Right cardiac atrium (tissue), 5 donors: Measurements from ENCODE around the gene FMNL1. TPM values are rescaled to one million over a fixed set of nuclear protein-coding genes. Genes with fewer than 3 reads are reported as not detected.

Experiments
- ATAC-seq, 2 donors: fragments of 200-7000 bp; cut with Tn5 transposase; one replicate each; pipeline versions ENCODE4 v1.8.0 to v1.9.1; 2020; ENCODE audit warnings: moderate library complexity in 2 of 2, mild to moderate bottlenecking in 1 of 2
- DNase-seq, 3 donors: peaks; one replicate each; pipeline ENCODE4 v3.0.0-alpha.2; 2020
- H3K27ac ChIP-seq: one replicate; pipeline ENCODE4 v1.5.1; 2013; ENCODE audit warnings: mild to moderate bottlenecking, low read length, control low read depth, moderate library complexity
- H3K27me3 ChIP-seq: one replicate; pipeline ENCODE4 v1.6.1; 2013; ENCODE audit not compliant: control insufficient read depth, insufficient read depth
- H3K4me1 ChIP-seq: one replicate; pipeline ENCODE4 v1.6.1; 2013; ENCODE audit warnings: low read length; ENCODE audit not compliant: control insufficient read depth, insufficient read depth
- H3K4me3 ChIP-seq: one replicate; pipeline ENCODE4 v1.5.1; 2013; ENCODE audit warnings: low read length, control low read depth
- H3K9me3 ChIP-seq: one replicate; pipeline ENCODE4 v1.6.1; 2013; ENCODE audit warnings: low read length; ENCODE audit not compliant: control insufficient read depth
- WGBS: extraction: QIAGEN DNeasy Blood & Tissue Kit; methylation state at CpG from one replicate; pipeline ENCODE4 v1.1.7; 2013; 5-methylcytosine and 5-hydroxymethylcytosine counted together
- intact Hi-C, 4 donors: fragments of 100-400 bp; cut with DNase I; formaldehyde crosslinking; loops; one replicate each; pipeline versions ENCODE4 v1.11.0 to v1.14.0; 2022 to 2023
- polyA plus RNA-seq: library from polyadenylated mRNA; stranded (reverse); fragments of 200-250 nt; gene quantifications from one replicate; pipeline ENCODE4 v1.2.3, GENCODE V29; 2013
- total RNA-seq, 4 donors: library from RNA; stranded (reverse); fragmentation: NEBNext Ultra II Directional; extraction: Animal tissue kit (Norgen Biotek cat#: 25700); gene quantifications; one replicate each; pipeline ENCODE4 v1.2.1, GENCODE V29; 2021
- donor health status: healthy with polysubstance abuse.
- donor health status: DM: no; HTN: yes; CAD: no.
- donor health status: DM: no; HTN: no; CAD: no.
- donor health status: DM: no; HTN: yes; CAD: no; lungs with severe emphysema.
- donor health status: DM: yes; HTN: yes; CAD: no.

The FMNL1 gene
- total and polyA plus RNA-seq, 5 donors, result 10.5 to 17.0 (median 13.0) TPM

DNA sequence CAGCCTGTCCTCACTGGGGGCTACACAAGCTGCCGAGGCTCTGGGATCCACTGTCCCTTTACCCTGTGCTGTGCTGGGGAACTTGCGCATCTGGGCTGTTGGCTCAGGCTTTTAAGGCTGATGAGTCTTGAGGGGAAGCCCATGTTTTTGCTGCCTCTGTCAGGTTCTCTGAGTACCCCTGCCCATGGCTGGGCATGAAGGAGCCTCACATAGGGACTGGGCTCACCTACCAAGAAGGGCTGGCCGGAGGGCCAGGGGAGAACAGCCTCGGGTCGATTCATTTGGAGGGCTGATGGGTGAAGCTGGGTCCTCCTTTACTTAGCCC is 14.6 kb downstream of the FMNL1 start:
- no peaks in the 10 kb centered on the region for H3K9me3 ChIP-seq
- WGBS, result 88% methylated on average over 5 of the region's 5 CpGs
- H3K4me3 ChIP-seq, result no peak overlapping the region
- no peak overlapping the region for H3K27ac ChIP-seq
- DNase-seq, result no peak
- intact Hi-C loops, result no loop called here
- no peak for ATAC-seq
- H3K27me3 ChIP-seq, result no peaks in the 10 kb centered on the region
- no peaks in the 10 kb centered on the region for H3K4me1 ChIP-seq

DNA sequence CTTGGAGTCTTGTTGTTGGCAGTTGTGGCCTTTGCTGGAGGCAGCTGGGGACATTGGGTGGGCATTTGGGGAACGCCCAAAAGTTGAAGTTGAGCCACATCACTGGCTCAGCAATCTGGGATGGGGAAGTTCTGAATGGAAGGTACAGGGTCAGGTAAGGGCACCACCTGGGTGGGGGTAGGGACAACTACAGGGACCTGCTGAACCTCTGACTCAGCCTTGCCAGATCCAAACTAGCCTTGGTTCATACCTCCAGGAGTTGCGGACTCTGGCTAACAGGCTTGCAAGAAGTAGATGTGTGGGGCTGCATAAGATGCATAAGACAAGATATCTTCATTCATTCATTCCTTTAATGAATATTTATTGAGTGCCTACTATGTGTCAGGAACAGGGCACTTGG is 16.0 kb downstream of the FMNL1 start:
- Histone ChIP-seq H3K4me1 (no peaks in the 10 kb centered on the region), H3K27ac (no peak overlapping the region), H3K4me3 (no peak overlapping the region), H3K27me3 (no peaks in the 10 kb centered on the region), H3K9me3 (no peaks in the 10 kb centered on the region)
- ATAC-seq (no peak), DNase-seq (no peak)
- intact Hi-C loops, result no loop called here
- 98% methylated on average over 2 of the region's 2 CpGs for WGBS

DNA sequence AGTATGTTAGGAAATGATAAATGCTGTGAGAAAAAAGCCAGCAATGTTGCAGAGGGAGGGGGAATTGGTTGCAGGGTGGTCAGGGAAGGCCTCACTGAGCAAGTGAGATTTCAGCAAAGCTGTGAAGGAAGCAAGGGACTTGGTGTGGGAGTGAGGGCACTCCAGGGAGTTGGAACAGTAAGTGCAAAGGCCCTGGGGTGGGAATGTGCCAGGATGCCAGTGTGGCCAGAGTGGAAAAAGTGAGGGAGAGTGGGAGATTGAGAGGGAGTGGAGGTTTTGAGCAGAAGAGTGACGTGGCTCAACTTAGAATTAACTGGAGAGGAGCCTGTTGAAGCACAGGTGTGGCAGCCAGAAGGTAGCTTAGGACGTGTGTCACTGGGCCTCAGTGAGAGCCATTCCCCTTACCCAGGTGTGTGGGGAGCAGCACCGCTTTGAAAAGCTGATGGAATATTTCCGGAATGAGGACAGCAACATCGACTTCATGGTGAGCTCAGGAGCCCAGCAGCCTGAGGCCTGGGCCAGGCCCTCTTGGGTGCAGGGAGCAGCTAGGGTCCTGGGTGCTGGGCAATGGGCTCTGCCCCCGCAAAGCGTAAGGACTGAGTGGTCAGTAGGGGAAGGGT is 16.6 kb downstream of the FMNL1 start:
- no peaks in the 10 kb centered on the region for H3K27me3 ChIP-seq

DNA sequence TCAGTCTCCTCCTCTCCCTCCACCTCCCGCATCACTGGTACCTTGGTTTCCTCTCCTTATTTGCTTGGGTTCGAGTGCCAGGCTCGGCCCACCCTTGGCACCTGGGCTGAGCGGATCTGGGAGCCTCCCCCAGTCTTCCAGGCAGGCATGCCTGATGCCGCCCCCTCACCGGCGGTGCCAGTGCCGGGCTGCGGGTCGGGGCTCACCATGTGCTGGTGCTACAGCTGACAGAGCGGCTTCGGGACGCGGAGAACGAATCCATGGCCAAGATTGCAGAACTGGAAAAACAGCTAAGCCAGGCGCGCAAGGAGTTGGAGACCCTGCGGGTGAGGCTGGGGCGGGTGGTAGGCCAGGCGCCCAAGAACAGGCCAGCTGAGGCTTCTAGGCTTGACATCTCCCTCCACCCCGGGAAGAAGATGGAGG is 19.2 kb downstream of the FMNL1 start:
- intact Hi-C loops, result no loop called here
- Histone ChIP-seq H3K27ac (no peak overlapping the region), H3K27me3 (no peaks in the 10 kb centered on the region), H3K9me3 (no peaks in the 10 kb centered on the region), H3K4me3 (no peak overlapping the region), H3K4me1 (no peaks in the 10 kb centered on the region)
- WGBS, result 57% methylated on average over 21 of the region's 21 CpGs
- DNase-seq (peak in 1 of 3 donors; percentile 57), ATAC-seq (no peak)

More for the DNA sequence above, 16.6 kb downstream of the FMNL1 start:
- H3K27ac ChIP-seq, result no peak overlapping the region
- 95% methylated on average over 7 of the region's 7 CpGs for WGBS
- no peaks in the 10 kb centered on the region for H3K9me3 ChIP-seq
- ATAC-seq, result no peak
- intact Hi-C loops, result no loop called here
- H3K4me3 ChIP-seq, result no peak overlapping the region
- no peak for DNase-seq
- H3K4me1 ChIP-seq, result no peaks in the 10 kb centered on the region

DNA sequence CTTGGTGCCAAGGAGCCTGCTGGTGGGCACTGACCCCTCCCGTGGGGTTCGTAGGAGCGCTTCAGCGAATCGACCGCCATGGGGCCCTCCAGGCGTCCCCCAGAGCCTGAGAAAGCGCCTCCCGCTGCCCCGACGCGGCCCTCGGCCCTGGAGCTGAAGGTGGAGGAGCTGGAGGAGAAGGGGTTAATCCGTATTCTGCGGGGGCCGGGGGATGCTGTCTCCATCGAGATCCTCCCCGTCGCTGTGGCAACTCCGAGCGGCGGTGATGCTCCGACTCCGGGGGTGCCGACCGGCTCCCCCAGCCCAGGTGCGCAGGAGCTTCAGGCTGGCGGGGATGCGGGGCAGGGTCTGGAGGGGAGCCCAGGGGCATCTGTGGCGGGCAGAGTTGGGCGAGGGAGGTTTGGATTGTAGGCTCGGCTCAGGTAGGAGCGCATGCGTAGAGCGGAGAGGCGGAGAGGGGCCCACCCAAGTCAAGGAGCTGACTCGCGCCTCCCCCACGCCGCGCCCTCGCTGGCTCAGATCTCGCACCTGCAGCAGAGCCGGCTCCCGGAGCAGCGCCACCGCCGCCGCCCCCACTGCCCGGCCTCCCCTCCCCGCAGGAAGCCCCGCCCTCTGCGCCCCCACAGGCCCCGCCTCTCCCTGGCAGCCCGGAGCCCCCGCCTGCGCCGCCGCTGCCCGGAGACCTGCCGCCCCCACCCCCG is 19.8 kb downstream of the FMNL1 start:
- DNase-seq, result peak; percentile 43 to 77 (median 71)
- Histone ChIP-seq H3K27me3 (no peaks in the 10 kb centered on the region), H3K4me1 (no peaks in the 10 kb centered on the region), H3K4me3 (peak overlapping the region; percentile 12), H3K27ac (no peak overlapping the region), H3K9me3 (no peaks in the 10 kb centered on the region)
- WGBS, result 28% methylated on average over 62 of the region's 62 CpGs
- peak; percentile 4 to 5 for ATAC-seq
- intact Hi-C loops, result no loop called here

DNA sequence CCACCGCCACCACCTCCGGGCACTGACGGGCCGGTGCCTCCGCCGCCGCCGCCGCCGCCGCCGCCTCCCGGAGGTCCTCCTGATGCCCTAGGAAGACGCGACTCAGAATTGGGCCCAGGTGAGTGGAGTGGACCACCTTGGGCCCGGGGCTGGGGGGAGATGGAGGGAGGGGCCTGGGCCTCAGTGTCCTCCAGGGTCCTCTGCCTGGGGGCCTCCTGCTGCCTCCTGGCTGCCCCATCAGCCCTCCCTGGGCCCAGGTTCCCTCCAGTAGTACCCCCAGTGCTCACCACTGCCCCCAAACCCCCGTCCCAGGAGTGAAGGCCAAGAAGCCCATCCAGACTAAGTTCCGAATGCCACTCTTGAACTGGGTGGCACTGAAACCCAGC is 20.3 kb downstream of the FMNL1 start:
- no peaks in the 10 kb centered on the region for H3K27me3 ChIP-seq
- intact Hi-C loops, result no loop called here
- no peak overlapping the region for H3K27ac ChIP-seq
- no peaks in the 10 kb centered on the region for H3K9me3 ChIP-seq
- no peaks in the 10 kb centered on the region for H3K4me1 ChIP-seq
- ATAC-seq, result no peak
- H3K4me3 ChIP-seq, result peak overlapping the region; percentile 12
- 37% methylated on average over 18 of the region's 18 CpGs for WGBS
- no peak for DNase-seq

DNA sequence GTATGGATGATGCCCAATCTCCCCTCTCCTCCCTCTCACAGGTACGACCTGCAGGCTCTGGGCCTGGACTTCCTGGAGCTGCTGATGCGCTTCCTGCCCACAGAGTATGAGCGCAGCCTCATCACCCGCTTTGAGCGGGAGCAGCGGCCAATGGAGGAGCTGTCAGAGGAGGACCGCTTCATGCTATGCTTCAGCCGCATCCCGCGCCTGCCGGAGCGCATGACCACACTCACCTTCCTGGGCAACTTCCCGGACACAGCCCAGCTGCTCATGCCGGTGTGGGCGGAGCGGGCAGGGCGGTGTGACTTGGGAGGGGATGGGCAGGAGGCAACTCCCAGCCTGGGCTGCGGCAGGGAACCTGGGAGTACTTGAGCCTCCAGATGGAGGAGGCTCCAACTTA is 22.1 kb downstream of the FMNL1 start:
- H3K4me3 ChIP-seq, result no peak overlapping the region
- intact Hi-C loops, result no loop called here
- DNase-seq (peak in 2 of 3 donors; percentile 20 to 65), ATAC-seq (no peak)
- WGBS, result 90% methylated on average over 18 of the region's 18 CpGs
- no peaks in the 10 kb centered on the region for H3K9me3 ChIP-seq
- H3K27me3 ChIP-seq, result no peaks in the 10 kb centered on the region
- no peaks in the 10 kb centered on the region for H3K4me1 ChIP-seq
- no peak overlapping the region for H3K27ac ChIP-seq

DNA sequence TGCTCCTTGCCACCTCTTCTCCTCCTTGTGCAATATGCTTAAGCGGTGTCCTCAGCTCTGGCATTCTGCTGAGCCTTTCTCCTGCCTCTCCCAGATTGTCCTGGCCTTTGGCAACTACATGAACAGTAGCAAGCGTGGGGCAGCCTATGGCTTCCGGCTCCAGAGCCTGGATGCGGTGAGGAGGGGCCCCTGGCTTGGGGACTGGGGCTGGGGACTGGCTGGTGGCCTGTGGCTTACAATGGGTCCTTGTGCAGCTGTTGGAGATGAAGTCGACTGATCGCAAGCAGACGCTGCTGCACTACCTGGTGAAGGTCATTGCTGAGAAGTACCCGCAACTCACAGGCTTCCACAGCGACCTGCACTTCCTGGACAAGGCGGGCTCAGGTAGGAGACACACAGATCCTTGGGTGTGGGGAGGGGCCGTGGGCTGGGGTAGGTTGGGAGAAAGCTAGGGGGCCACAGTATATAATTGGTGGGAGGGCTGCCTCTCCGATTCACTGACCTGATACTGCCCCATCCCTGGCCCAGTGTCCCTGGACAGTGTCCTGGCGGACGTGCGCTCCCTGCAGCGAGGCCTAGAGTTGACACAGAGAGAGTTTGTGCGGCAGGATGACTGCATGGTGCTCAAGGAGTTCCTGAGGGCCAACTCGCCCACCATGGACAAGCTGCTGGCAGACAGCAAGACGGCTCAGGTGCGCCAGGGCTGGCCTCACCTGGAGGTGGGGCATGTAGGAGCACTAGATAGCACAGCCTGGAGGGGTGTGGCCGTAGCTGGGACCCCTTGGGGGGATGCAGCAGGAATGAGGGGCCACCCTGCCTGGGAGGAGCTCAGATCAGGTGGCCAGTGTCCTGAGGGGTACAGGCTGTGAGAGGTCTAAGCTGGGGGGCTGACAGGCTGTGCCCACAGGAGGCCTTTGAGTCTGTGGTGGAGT is 23.3 kb downstream of the FMNL1 start:
- DNase-seq, result peak in 2 of 3 donors; percentile 44 to 46
- Histone ChIP-seq H3K27me3 (no peaks in the 10 kb centered on the region), H3K4me3 (no peak overlapping the region), H3K27ac (no peak overlapping the region), H3K4me1 (no peaks in the 10 kb centered on the region), H3K9me3 (no peaks in the 10 kb centered on the region)
- intact Hi-C loops, result no loop called here
- ATAC-seq, result no peak
- WGBS, result 95% methylated on average over 21 of the region's 21 CpGs

DNA sequence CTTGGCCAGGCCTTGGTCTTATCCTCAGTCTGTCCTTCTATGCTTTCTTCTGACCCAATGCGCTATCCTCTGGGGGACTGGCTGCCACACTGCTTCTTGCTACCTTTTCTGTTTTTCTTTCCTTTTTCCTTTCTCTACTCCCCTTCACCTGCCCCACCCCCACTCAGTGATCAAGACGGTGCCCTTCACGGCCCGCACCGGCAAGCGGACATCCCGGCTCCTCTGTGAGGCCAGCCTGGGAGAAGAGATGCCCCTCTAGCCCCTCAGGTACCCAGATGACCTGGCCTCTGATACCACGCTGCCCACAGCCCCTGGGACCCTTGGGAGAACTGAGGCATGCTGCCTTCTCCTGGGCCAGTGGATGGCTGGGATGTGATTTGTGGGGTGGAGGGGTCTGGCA is 24.7 kb downstream of the FMNL1 start:
- intact Hi-C loops, result no loop called here
- no peaks in the 10 kb centered on the region for H3K9me3 ChIP-seq
- no peak for ATAC-seq
- H3K4me1 ChIP-seq, result no peaks in the 10 kb centered on the region
- 72% methylated on average over 8 of the region's 8 CpGs for WGBS
- H3K27ac ChIP-seq, result no peak overlapping the region
- no peak overlapping the region for H3K4me3 ChIP-seq
- DNase-seq, result peak in 2 of 3 donors; percentile 40 to 42
- no peaks in the 10 kb centered on the region for H3K27me3 ChIP-seq

DNA sequence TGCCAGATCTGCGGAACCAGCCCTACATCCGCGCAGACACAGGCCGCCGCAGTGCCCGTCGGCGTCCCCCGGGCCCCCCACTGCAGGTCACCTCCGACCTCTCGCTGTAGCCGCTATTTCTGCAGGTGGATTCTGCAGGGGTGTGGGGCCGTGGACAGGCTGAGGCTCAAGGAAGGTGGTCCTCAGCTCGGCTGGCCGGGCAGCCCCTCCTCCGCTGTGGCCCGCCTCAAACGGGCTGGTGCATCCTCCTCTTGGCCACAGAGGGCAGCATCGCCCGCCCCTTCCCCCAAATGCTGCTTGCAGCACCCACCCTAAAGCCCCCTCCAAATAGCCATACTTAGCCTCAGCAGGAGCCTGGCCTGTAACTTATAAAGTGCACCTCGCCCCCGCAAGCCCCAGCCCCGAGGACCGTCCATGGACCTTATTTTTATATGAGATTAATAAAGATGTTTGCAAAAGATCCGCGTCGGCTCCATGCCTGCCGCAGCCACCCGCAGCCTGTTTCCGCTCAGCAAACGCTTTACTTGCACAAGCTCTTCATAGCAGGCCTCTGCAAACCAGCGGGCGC is 25.3 kb downstream of the FMNL1 start:
- DNase-seq (peak in 1 of 3 donors; percentile 72), ATAC-seq (peak; percentile 4 to 19)
- H3K9me3 ChIP-seq, result no peaks in the 10 kb centered on the region
- intact Hi-C loops, result no loop called here
- H3K4me1 ChIP-seq, result no peaks in the 10 kb centered on the region
- no peak overlapping the region for H3K27ac ChIP-seq
- WGBS, result 12% methylated on average over 33 of the region's 33 CpGs
- no peaks in the 10 kb centered on the region for H3K27me3 ChIP-seq
- H3K4me3 ChIP-seq, result peak overlapping the region; percentile 19
